MCF 10A (cell line): ENCODE results near the gene TUNAR. TPM values are rescaled to one million over a fixed set of nuclear protein-coding genes. Genes with fewer than 3 reads are reported as not detected.

Experiments used
- BruUV-seq: library from RNA; stranded (reverse); fragments of 400-500 nt; replicated peaks from 2 replicates; lab custom pipeline; 2021; lab: Mats Ljungman, UMichigan
- CTCF ChIA-PET: fragments of 300-600 bp; sonication (Branson Sonifier 250); formaldehyde crosslinking; extraction: SDS; loops from one replicate; lab custom pipeline; 2021; ENCODE audit warnings: antibody characterized with exemption, inconsistent platforms; lab: Yijun Ruan, JAX
- POLR2A ChIA-PET: fragments of 300-600, 350-650 bp; sonication (Branson Sonifier 250); formaldehyde crosslinking; extraction: SDS; loops from one replicate; lab custom pipeline; 2020; ENCODE audit warnings: antibody characterized with exemption, inconsistent platforms; lab: Yijun Ruan, JAX
- DNase-seq: peaks from one replicate; pipeline ENCODE4 v3.0.0-alpha.2; 2018; ENCODE audit not compliant: unreplicated experiment
- H3K27ac Mint-ChIP-seq: one replicate; pipeline ENCODE4 v1.8.0; 2022; ENCODE audit warnings: mild to moderate bottlenecking, low read depth, mixed read lengths; ENCODE audit not compliant: unreplicated experiment
- H3K27me3 Mint-ChIP-seq: one replicate; pipeline ENCODE4 v1.8.0; 2022; ENCODE audit warnings: mixed read lengths; ENCODE audit not compliant: insufficient read depth, unreplicated experiment
- H3K36me3 Mint-ChIP-seq: one replicate; pipeline ENCODE4 v1.8.0; 2022; ENCODE audit warnings: mild to moderate bottlenecking, moderate library complexity, mixed read lengths; ENCODE audit not compliant: insufficient read depth, unreplicated experiment
- H3K4me1 Mint-ChIP-seq: one replicate; pipeline ENCODE4 v1.8.0; 2022; ENCODE audit warnings: mixed read lengths; ENCODE audit not compliant: insufficient read depth, unreplicated experiment
- H3K4me3 Mint-ChIP-seq: one replicate; pipeline ENCODE4 v1.8.0; 2022; ENCODE audit warnings: mild to moderate bottlenecking, moderate library complexity, mixed read lengths; ENCODE audit not compliant: unreplicated experiment
- H3K9me3 Mint-ChIP-seq: one replicate; pipeline ENCODE4 v1.8.0; 2022; ENCODE audit warnings: mixed read lengths; ENCODE audit not compliant: unreplicated experiment
- intact Hi-C: fragments of 100-400 bp; cut with micrococcal nuclease; formaldehyde crosslinking; loops from 2 replicates; pipeline ENCODE4 v1.14.1; 2022
- total RNA-seq: library from RNA; stranded (reverse); gene quantifications from 2 replicates; pipeline ENCODE4 v1.2.3, GENCODE V29; 2022
- TF ChIP-seq, protein P1 (sequence below): fragments of 200-600 bp; IDR thresholded peaks from one replicate; pipeline ENCODE4 v1.8.0; 2022; ENCODE audit warnings: antibody characterized with exemption, mild to moderate bottlenecking; ENCODE audit not compliant: unreplicated experiment

The TUNAR gene
- total RNA-seq, 1 experiment from 2014 or later, result not detected

DNA sequence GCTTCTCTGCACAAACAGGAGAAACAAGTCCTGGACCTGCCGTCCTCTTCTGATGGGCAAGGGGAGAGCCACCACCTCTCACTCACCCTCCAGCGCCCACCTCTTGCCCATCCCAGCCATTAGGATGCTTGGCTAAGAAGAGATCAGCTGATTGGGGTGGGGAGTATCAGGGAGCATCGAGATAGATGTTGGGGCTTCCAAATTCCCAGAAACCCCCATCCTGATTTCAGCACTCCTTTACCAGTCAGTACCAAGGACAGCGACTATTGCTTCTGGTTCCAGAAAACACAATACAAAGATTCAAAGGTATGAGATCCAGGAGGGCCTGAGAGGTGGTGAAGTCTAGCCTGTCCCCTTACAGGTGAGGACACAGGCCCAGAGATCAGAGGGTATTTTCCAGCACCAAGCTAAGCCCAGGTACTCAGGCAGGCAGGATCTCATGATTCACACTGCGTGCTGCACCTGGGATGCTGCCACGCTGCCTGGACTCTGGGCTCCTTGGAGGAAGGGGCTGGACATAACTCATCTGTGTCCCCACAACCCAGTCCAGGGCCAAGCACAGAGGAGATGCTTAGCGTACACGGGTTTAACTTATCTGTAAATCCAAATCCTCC lies 76.6 kb downstream of the TUNAR start:
- ChIA-PET CTCF (no interaction called here), POLR2A (no interaction called here)
- Mint-ChIP-seq H3K27me3 (peaks cover 28% of the 10 kb centered on the region), H3K36me3 (no peaks in the 10 kb centered on the region), H3K4me3 (no peak overlapping the region), H3K4me1 (no peaks in the 10 kb centered on the region), H3K9me3 (no peaks in the 10 kb centered on the region), H3K27ac (no peak overlapping the region)
- TF ChIP-seq, protein P1, sequence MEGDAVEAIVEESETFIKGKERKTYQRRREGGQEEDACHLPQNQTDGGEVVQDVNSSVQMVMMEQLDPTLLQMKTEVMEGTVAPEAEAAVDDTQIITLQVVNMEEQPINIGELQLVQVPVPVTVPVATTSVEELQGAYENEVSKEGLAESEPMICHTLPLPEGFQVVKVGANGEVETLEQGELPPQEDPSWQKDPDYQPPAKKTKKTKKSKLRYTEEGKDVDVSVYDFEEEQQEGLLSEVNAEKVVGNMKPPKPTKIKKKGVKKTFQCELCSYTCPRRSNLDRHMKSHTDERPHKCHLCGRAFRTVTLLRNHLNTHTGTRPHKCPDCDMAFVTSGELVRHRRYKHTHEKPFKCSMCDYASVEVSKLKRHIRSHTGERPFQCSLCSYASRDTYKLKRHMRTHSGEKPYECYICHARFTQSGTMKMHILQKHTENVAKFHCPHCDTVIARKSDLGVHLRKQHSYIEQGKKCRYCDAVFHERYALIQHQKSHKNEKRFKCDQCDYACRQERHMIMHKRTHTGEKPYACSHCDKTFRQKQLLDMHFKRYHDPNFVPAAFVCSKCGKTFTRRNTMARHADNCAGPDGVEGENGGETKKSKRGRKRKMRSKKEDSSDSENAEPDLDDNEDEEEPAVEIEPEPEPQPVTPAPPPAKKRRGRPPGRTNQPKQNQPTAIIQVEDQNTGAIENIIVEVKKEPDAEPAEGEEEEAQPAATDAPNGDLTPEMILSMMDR, result no peak
- DNase-seq, result peak; percentile 48
- BruUV-seq, result no TSS peak
- intact Hi-C loops, result loop anchor here (1.0 kb wide), 1 partner anchor 18 kb away; no protein-coding TSS in a partner anchor

DNA sequence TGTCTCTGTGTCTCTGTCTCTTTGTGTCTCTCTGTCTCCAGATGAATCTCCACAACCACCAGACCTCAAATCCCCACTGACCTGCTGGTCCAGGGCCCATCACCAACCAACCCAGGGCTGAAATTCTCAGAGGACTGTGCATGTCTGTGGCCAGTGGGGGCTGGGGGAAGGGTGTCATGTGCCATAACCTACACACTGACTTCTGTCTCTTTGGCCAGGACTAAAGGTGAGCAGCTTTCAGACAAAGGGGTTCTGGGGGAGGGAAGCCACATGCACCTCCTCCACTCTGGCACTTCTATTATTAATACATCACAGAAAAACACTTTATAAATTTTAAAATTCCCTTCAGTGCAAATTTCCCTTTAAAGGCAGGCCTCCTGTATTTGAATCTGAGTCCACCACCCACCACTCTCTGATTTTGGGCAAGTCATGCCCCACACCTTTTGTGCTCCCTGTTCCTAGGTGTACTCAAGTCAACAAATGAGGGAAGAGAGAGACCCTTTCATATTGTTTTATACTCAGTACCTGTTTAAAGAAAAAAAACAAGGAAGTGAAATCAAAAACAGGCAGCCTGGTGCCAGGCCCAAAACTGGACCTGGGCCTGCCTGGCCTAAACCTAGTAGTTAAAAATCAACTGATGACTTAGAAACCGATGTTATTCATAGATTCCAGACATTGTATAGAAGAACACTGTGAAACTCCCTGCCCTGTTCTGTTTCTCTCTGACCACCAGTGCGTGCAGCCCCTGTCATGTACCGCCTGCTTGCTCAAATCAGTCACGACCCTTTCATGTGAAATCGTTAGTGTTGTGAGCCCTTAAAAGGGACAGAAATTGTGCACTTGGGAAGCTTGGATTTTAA lies 80.2 kb downstream of the TUNAR start:
- H3K4me1 Mint-ChIP-seq, result no peaks in the 10 kb centered on the region
- no peaks in the 10 kb centered on the region for H3K9me3 Mint-ChIP-seq
- no peaks in the 10 kb centered on the region for H3K36me3 Mint-ChIP-seq
- H3K27ac Mint-ChIP-seq, result no peak overlapping the region
- peaks cover 1% of the 10 kb centered on the region for H3K27me3 Mint-ChIP-seq
- no peak for DNase-seq
- CTCF ChIA-PET, result interaction anchor here (0.6 kb wide), 1 partner anchor 346 kb away, joined by 3 read pairs; no protein-coding TSS in a partner anchor
- TF ChIP-seq, protein P1, result no peak
- intact Hi-C loops, result no loop called here
- H3K4me3 Mint-ChIP-seq, result no peak overlapping the region
- POLR2A ChIA-PET, result interaction anchor here (1.5 kb wide), 1 partner anchor 13 kb away, joined by 3 read pairs; no protein-coding TSS in a partner anchor
- no TSS peak for BruUV-seq

DNA sequence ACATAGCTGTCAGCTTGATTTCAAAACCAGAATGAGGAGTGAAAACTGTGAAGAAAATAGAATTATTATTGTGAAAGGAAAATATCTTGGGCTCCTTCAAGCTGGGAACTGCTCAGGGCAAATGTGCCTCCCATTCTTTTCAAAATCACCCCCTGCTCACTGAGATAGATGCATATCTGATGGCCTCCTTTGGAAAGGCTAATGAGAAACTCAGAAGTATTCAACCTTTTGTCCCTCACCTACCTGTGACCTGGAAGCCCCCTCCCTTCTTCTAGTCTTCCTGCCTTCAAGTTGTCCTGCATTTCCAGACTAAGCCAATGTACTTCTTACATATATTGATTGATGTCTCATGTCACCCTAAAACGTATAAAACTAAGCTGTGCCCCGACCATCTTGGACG lies 81.5 kb downstream of the TUNAR start:
- ChIA-PET CTCF (no interaction called here), POLR2A (interaction anchor here (1.5 kb wide), 1 partner anchor 14 kb away, joined by 3 read pairs; no protein-coding TSS in a partner anchor)
- no peaks in the 10 kb centered on the region for H3K27me3 Mint-ChIP-seq
- TF ChIP-seq, protein P1, result no peak
- no peaks in the 10 kb centered on the region for H3K36me3 Mint-ChIP-seq
- no peak overlapping the region for H3K27ac Mint-ChIP-seq
- H3K4me3 Mint-ChIP-seq, result no peak overlapping the region
- H3K4me1 Mint-ChIP-seq, result no peaks in the 10 kb centered on the region
- no TSS peak for BruUV-seq
- intact Hi-C loops, result no loop called here
- H3K9me3 Mint-ChIP-seq, result no peaks in the 10 kb centered on the region
- no peak for DNase-seq

DNA sequence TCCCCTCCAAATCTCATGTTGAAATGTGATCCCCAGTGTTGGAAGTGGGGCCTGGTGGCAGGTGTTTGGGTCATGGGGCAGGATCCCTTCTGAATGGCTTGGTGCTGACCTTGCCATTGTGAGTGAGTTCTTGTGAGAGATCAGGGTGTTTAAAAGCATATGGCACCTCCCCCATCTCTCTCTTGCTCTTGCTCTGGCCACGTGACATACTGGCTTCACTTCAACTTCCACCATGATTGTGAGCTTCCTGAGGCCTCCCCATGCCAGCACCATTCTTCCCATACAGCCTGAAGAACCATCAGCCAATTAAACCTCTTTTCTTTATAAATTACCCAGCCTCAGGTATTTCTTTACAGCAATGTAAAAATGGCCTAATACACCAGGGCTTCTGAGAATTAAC lies 82.7 kb downstream of the TUNAR start:
- Mint-ChIP-seq H3K27me3 (no peaks in the 10 kb centered on the region), H3K4me3 (no peak overlapping the region), H3K9me3 (no peaks in the 10 kb centered on the region), H3K36me3 (no peaks in the 10 kb centered on the region), H3K27ac (no peak overlapping the region), H3K4me1 (no peaks in the 10 kb centered on the region)
- DNase-seq, result no peak
- BruUV-seq, result no TSS peak
- ChIA-PET POLR2A (no interaction called here), CTCF (no interaction called here)
- intact Hi-C loops, result no loop called here
- TF ChIP-seq, protein P1, result no peak
